Muscle layer of colon (tissue), 2 donors: ENCODE data around the gene CLPTM1L.

Experiments used
- H3K27ac ChIP-seq: one replicate; pipeline ENCODE4 v1.7.0; 2013; ENCODE audit warnings: low read depth, mild to moderate bottlenecking, low read length, moderate library complexity
- H3K27me3 ChIP-seq, 2 donors: one replicate each; pipeline ENCODE4 v1.7.0; 2013; ENCODE audit warnings: low read length in 2 of 2, mild to moderate bottlenecking in 2 of 2; ENCODE audit not compliant: insufficient read depth in 2 of 2, control insufficient read depth in 1 of 2
- H3K36me3 ChIP-seq: one replicate; pipeline ENCODE4 v1.7.0; 2013; ENCODE audit warnings: mild to moderate bottlenecking, low read length; ENCODE audit not compliant: insufficient read depth
- H3K4me1 ChIP-seq: one replicate; pipeline ENCODE4 v1.7.0; 2013; ENCODE audit warnings: mild to moderate bottlenecking, low read length; ENCODE audit not compliant: insufficient read depth
- H3K4me3 ChIP-seq, 2 donors: one replicate each; pipeline ENCODE4 v1.7.0; 2013; ENCODE audit warnings: low read length in 2 of 2, low read depth in 1 of 2, mild to moderate bottlenecking in 1 of 2, moderate library complexity in 1 of 2
- H3K9ac ChIP-seq: one replicate; pipeline ENCODE4 v1.7.0; 2013; ENCODE audit warnings: low read length
- H3K9me3 ChIP-seq: one replicate; pipeline ENCODE4 v1.7.0; 2013; ENCODE audit warnings: mild to moderate bottlenecking, low read length
- donor health status: abdominal sarcoma.
- donor health status: Adenocarcinoma of cecum.

The CLPTM1L gene

GRCh38 chr5:1268666-1269065 lies 76.2 kb downstream of the CLPTM1L start:
- Histone ChIP-seq H3K27ac (no peak overlapping the region), H3K4me3 (no peak overlapping the region), H3K9ac (no peak overlapping the region), H3K4me1 (no peaks in the 10 kb centered on the region), H3K36me3 (no peaks in the 10 kb centered on the region), H3K9me3 (no peaks in the 10 kb centered on the region), H3K27me3 (no peaks in the 10 kb centered on the region)

GRCh38 chr5:1268056-1268455 lies 76.8 kb downstream of the CLPTM1L start:
- Histone ChIP-seq H3K36me3 (no peaks in the 10 kb centered on the region), H3K27ac (no peak overlapping the region), H3K27me3 (no peaks in the 10 kb centered on the region), H3K9me3 (no peaks in the 10 kb centered on the region), H3K4me1 (no peaks in the 10 kb centered on the region), H3K9ac (no peak overlapping the region), H3K4me3 (no peak overlapping the region)
